Measurements from ENCODE around the gene FMN1. TPM values are rescaled to one million over a fixed set of nuclear protein-coding genes. Genes with fewer than 3 reads are reported as not detected.

Gene FMN1
- total RNA-seq, 1 donor from 2014 or later, result 0.07 TPM

GRCh38 chr15:33126559-33127290 is 67.8 kb downstream of the FMN1 start:
- intact Hi-C loops (cut with micrococcal nuclease), result no loop called here

DNA sequence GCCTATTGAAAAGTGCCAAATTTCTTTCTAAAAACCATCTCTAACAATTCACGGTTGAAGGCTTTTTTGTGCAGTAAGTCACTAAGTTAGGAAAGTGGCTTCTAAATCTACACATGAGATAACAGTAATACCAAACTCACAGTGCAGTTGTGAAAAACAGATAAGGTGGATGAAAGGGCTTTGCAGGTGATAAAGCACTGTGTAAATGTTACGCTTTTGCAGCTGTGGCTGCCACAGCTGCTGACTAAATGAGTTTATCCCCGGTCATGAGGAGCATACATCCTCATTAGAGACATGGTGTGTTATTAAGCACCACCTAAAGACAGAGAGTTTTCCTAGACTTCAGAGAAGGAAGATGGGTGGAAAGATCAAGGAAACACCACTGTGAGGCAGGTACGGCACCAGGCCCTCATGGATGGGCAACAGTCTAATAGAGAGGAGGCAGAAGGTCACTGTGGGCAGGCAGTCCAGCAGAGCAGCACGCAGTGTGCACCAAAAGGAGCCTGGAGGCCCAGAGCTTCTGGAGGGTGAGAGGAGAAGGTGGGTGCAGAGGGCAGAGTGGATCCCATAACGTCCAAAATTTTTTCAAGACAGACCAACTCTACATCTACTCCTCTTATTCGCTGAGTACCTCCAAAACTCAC is 68.5 kb downstream of the FMN1 start:
- intact Hi-C loops (cut with micrococcal nuclease), result no loop called here

- intact Hi-C loops (cut with micrococcal nuclease), result no loop called here
Measured at GRCh38 chr15:33124811-33125210, 69.7 kb downstream of the FMN1 start.

- intact Hi-C loops (cut with micrococcal nuclease), result no loop called here
Measured at GRCh38 chr15:33124279-33124678, 70.2 kb downstream of the FMN1 start.

DNA sequence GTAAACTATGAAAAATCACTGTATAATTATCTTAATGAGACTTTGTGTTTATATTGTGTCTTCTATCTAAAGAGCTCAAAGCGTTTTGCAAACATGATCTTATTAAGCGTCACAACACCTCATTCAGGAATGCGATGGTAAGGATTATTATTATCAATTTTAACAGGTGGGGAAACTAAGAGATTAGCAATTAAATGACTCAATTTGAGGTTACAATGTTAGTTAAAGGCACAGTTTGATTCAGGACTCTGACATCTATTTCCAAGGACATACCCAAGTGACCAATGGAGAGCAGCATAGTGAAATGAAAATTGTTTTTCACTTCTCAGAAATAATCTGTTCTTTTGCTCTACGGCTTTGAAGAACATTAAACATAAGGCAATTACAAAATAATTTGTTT is 74.6 kb downstream of the FMN1 start:
- intact Hi-C loops (cut with micrococcal nuclease), result no loop called here

DNA sequence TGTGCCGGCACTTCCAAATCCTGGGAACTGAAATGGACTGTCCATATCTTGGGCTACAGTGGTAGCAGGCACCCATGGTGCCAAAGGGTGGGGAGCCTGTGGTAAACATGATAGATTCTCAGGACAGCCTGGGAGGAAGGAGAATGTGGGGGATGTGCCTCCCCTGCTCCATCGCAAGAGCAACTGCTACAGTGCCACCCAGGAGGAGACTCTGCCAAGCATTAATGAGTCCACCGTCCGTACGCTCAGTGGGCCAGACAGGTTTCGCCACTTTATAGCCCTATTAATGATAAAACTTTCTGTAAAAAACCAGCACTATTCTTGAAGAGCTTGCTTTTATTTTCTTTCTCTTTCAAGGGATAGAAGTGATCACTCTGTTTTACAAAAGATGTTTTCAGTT is 75.2 kb downstream of the FMN1 start:
- intact Hi-C loops (cut with micrococcal nuclease), result no loop called here

DNA sequence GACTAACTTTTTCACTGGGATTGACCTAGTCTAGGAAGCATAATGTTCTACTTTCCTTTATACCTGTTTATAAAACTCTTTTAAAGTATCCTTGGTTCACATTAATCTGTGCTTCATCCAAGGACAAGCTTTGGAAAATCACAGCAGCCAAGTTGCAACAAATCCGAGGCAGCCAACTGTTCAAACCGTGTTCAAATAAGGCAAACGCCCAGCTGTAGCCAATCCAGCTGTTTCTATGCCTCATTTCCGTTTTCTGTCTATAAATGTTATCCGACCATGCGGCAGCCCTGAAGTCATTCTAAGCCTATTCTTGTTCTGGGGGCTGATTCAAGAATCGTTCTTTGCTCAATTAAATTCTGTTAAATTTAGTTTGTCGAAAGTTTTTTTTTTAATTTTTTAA is 78.3 kb downstream of the FMN1 start:
- intact Hi-C loops (cut with micrococcal nuclease), result no loop called here

DNA sequence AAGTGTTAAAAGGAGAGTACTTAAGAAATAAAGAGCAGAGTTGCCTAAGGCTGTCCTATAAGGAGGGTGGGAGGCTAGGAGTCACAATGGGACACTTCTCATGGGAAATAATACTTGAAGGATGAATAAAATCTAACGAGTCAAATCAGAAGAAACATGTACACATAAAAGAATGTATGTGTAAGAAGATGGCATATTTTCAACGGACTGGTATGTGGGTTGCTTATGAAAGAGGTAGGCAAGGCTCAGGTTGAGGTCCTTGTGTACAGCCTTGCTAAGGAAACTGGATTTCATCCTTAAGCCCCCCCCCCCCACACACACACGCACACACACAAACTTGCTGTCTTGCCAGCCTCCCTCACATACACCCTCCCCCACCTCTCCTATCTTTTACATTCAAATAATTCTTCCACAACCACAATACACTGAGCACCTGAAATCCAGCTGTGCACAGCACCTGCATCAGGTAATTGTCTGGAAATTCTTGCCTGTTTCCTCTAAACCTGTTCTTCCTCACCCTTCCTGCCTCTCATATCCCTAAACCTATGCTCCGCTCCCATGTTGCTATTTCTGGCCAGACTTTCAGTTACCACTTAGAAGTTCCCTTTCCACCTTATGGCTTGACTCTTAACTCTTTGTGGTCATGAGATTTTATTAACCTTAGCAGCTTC is 79.2 kb downstream of the FMN1 start:
- intact Hi-C loops (cut with micrococcal nuclease), result no loop called here

DNA sequence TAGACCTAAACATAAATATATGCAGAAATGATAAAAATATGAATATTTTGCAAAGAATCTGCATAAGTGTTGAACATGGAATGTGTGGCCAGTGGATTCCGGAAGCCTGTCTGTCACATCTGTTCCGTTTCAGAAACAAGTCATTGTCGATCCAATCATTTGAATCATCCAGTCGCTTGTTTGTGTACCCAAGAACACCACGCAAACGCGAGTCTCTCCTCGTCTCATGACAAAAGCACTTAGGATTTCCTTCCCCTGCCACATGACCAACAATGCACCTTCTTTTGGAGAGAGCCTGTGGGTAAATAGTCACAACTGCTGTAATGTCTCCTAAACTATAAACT is 80.2 kb downstream of the FMN1 start:
- intact Hi-C loops (cut with micrococcal nuclease), result no loop called here

DNA sequence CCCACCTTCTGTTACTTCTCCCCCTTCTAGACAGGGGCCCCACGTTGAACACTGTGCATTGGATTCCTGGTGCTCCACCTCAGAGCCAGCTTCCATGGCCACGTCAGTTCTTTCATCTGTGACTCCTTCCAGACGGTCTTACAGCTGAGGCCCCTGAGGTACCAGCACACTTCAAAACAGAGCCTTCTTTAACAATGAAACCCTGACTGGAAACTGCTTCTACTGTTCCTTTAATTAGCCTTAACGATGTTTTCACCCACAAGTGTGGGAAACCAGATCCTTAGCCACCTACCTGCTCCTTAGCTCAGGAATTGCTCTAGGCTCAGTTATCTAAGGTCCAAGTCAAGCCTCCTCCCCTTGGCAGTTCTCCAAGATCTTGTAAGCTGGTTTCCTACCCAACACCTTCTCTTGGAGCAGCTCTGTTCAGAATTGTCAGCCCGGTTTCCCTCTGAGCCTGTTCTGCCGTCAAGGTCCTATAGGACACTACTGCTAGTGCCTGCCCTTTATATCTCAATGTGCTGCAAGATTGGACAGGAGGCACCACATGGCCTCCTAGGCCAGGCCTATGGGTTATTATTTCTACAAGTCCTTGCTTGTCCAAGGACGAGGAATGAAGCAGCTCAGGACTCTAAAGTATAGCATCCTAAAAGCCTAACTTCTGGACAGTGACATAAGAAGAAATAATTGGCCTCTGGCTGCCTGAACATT is 80.7 kb downstream of the FMN1 start:
- intact Hi-C loops (cut with micrococcal nuclease), result no loop called here

DNA sequence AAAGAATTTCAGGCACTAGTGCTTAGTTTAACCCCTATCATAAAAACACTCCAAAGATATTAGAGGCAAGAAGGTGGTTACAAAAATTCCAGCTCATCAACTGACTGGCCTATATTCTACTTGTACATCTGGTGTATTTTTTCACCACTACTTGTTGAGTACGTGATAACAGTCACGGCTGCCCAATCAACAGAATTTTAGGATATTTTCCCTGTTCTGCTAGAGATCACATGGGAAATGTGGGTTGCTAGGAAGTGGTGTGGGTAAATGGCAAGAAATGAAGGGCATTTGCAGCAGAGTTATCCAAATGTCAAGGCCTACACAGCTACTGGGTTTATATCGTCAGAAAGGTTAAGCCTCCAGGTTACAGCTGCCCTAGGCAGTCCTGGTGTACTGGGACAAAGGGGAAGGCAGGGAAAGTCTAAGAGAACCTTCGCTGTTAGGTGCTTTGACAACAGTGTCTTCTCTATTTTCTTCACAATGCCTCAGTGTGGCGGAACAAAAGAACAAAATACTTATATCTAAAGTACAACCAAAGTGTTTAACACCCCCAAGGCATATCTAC is 81.9 kb downstream of the FMN1 start:
- intact Hi-C loops (cut with micrococcal nuclease), result no loop called here

GRCh38 chr15:33111041-33111451 is 83.5 kb downstream of the FMN1 start:
- intact Hi-C loops (cut with micrococcal nuclease), result no loop called here

DNA sequence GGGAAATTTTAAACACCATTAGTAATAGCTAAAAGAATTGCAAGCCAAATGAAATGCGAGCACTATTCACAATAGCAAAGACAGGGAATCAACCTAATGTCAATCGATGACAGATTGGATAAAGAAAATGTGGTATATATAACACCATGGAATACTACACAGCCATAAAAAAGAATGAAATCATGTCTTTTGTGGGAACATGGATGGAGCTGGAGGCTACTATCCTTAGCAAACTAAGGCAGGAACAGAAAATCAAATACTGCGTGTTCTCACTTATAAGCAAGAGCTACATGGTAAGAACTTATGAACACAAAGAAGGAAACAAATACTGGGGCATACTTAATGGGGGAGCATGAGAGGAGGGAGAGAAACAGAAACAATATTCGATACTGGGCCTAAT is 85.2 kb downstream of the FMN1 start:
- intact Hi-C loops (cut with micrococcal nuclease), result loop anchor here (10.0 kb wide), 1 partner anchor 85 kb away; the partner anchor contains the start of gene FMN1

DNA sequence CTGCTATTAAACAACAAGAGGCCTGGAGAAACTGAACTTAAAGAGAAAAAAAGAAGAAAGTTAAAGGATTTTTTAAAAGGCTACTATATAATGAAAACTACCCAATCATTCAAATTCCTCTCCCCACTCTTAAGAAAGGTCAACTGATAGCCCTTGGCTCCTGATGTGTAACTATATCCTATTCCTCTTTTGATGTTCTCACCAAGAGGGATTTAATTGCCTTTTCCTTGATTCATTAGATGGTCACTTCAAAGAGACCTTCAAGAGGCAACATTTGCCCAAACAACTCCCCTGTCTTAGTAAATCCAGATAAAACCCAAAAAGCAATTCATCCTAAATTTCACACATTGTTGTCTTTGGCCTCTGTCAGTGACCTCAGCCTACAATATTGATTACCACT is 86.0 kb downstream of the FMN1 start:
- intact Hi-C loops (cut with micrococcal nuclease), result loop anchor here (10.0 kb wide), 1 partner anchor 86 kb away; the partner anchor contains the start of gene FMN1

DNA sequence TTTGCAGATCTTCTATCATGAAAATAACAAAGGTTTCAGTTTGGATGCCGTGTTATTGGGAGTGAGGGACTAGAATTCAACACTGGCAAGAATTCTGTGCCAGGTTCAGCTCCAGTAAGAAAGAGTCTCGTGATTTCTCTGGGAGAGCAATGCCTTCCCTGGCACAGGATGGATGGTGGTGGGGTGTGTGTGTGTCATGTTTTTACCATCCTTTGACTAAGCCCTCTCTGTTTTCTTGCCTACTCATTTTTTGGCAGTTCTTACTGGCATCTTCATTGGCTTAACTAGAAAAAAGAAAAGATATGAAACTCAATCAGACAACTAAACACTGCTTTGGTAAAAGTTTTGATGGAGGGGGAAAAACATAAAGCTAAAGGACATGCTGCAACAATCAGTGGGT is 86.6 kb downstream of the FMN1 start:
- intact Hi-C loops (cut with micrococcal nuclease), result loop anchor here (10.0 kb wide), 1 partner anchor 87 kb away; the partner anchor contains the start of gene FMN1

DNA sequence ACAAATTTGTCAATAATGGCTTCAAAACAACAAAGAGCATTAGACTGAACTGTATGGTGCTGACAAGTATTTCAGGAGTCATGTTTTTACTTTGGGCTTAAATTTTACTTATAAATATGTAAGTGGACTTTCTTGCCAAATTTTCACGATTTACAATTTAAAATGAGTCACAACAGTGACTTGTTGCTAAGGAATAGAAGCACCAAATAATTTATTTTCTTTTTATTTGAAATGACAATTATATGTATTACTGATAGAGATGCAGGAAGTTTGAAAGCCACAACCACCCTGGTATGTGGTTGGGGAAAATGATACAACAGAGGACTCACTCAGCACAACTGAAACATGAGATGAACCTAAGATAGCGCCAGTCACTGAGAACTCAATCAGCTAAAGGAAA is 90.3 kb downstream of the FMN1 start:
- intact Hi-C loops (cut with micrococcal nuclease), result loop anchor here (10.0 kb wide), 1 partner anchor 91 kb away; the partner anchor contains the start of gene FMN1

GRCh38 chr15:33101036-33101435 is 93.5 kb downstream of the FMN1 start:
- intact Hi-C loops (cut with micrococcal nuclease), result loop anchor here (10.0 kb wide), 1 partner anchor 94 kb away; the partner anchor contains the start of gene FMN1

DNA sequence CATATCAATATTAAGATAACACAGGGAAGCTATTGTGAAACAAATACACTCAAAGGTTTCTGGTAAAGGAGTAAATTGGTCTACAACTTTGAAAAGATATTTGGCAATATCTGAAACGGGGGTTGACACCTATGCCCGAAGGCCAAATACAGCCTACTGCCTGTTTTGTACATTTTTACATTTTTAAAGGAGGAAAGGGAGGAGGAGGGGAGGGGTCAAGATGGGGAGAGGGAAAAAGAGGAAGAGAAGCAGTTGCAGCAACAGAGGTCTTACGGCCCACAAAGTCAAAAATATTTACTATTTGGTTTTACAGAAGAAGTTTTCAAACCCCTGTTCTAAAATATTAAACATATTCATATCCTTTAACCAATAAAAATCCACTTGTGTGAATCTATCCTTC is 94.2 kb downstream of the FMN1 start:
- intact Hi-C loops (cut with micrococcal nuclease), result loop anchor here (10.0 kb wide), 1 partner anchor 94 kb away; the partner anchor contains the start of gene FMN1

- intact Hi-C loops (cut with micrococcal nuclease), result loop anchor here (10.0 kb wide), 1 partner anchor 95 kb away; the partner anchor contains the start of gene FMN1
Measured at GRCh38 chr15:33099739-33100138, 94.8 kb downstream of the FMN1 start.

GRCh38 chr15:33099213-33099612 is 95.3 kb downstream of the FMN1 start:
- intact Hi-C loops (cut with micrococcal nuclease), result no loop called here
